HFFc6 (cell line): ENCODE results near the gene ATP2B1. TPM values are rescaled to one million over a fixed set of nuclear protein-coding genes. Genes with fewer than 3 reads are reported as not detected.

ENCODE experiments used
- DNase-seq: peaks from one replicate; pipeline ENCODE4 v3.0.0-alpha.2; 2018
- H3K27ac Mint-ChIP-seq: 2 replicates; pipeline ENCODE4 v1.8.0; 2020; ENCODE audit warnings: mild to moderate bottlenecking, mixed read lengths
- H3K27me3 Mint-ChIP-seq: 2 replicates; pipeline ENCODE4 v1.8.0; 2021; ENCODE audit warnings: mild to moderate bottlenecking, moderate library complexity, mixed read lengths; ENCODE audit not compliant: insufficient read depth
- H3K36me3 Mint-ChIP-seq: 2 replicates; pipeline ENCODE4 v1.8.0; 2021; ENCODE audit warnings: low read depth, mixed read lengths
- H3K4me1 Mint-ChIP-seq: 2 replicates; pipeline ENCODE4 v1.8.0; 2020; ENCODE audit warnings: low read depth, mixed read lengths
- H3K4me3 Mint-ChIP-seq: 2 replicates; pipeline ENCODE4 v1.8.0; 2020; ENCODE audit warnings: mild to moderate bottlenecking, moderate library complexity, mixed read lengths
- H3K9me3 Mint-ChIP-seq: 2 replicates; pipeline ENCODE4 v1.8.0; 2020; ENCODE audit warnings: mild to moderate bottlenecking, mixed read lengths
- CTCF ChIP-seq: fragments of 200-600 bp; sonication (generic); IDR thresholded peaks from 2 replicates; pipeline ENCODE4 v1.5.0; 2021; ENCODE audit warnings: antibody characterized with exemption, mild to moderate bottlenecking
- total RNA-seq, 6 experiments: library from RNA; stranded (reverse); fragmentation: NEBNext Ultra II Directional; extraction: Animal tissue kit (Norgen Biotek cat#: 25700); gene quantifications; 2 replicates in 1 of 6; 3 replicates in 5 of 6; pipeline ENCODE4 v1.2.3, GENCODE V29; 2021

The ATP2B1 gene
- total RNA-seq, 6 experiments from 2014 or later = 45.3 to 67.6 (median 53.4) TPM

- DNase-seq = no peak
- Mint-ChIP-seq H3K4me1 (peaks cover 24% of the 10 kb centered on the region), H3K36me3 (peaks cover 32% of the 10 kb centered on the region), H3K27ac (no peak overlapping the region), H3K9me3 (no peaks in the 10 kb centered on the region), H3K4me3 (no peak overlapping the region), H3K27me3 (no peaks in the 10 kb centered on the region)
- TF ChIP-seq CTCF = no peak
These were observed 114.8 kb downstream of the ATP2B1 start for GRCh38 chr12:89593873-89594272.

GRCh38 chr12:89593233-89593632 is 115.4 kb downstream of the ATP2B1 start:
- Mint-ChIP-seq H3K4me1 (peaks cover 26% of the 10 kb centered on the region), H3K36me3 (peaks cover 30% of the 10 kb centered on the region), H3K27ac (no peak overlapping the region), H3K4me3 (no peak overlapping the region), H3K9me3 (no peaks in the 10 kb centered on the region), H3K27me3 (no peaks in the 10 kb centered on the region)
- DNase-seq = no peak
- TF ChIP-seq CTCF = no peak

GRCh38 chr12:89589753-89590152 is 118.9 kb downstream of the ATP2B1 start:
- no peaks in the 10 kb centered on the region for H3K27me3 Mint-ChIP-seq
- peaks cover 26% of the 10 kb centered on the region for H3K4me1 Mint-ChIP-seq
- no peak overlapping the region for H3K27ac Mint-ChIP-seq
- peaks cover 25% of the 10 kb centered on the region for H3K36me3 Mint-ChIP-seq
- no peak overlapping the region for H3K4me3 Mint-ChIP-seq
- TF ChIP-seq CTCF = no peak
- DNase-seq = no peak
- no peaks in the 10 kb centered on the region for H3K9me3 Mint-ChIP-seq

- no peak overlapping the region for H3K4me3 Mint-ChIP-seq
- 0 out of 2 replicates have a peak, but pooled peaks cover 8% of the 10 kb centered on the region for H3K36me3 Mint-ChIP-seq
- no peaks in the 10 kb centered on the region for H3K27me3 Mint-ChIP-seq
- DNase-seq = no peak
- H3K9me3 Mint-ChIP-seq = no peaks in the 10 kb centered on the region
- TF ChIP-seq CTCF = no peak
- no peak overlapping the region for H3K27ac Mint-ChIP-seq
- peaks cover 36% of the 10 kb centered on the region for H3K4me1 Mint-ChIP-seq
These were observed 130.1 kb downstream of the ATP2B1 start for GRCh38 chr12:89578499-89578898.

- Mint-ChIP-seq H3K27me3 (peaks cover 3% of the 10 kb centered on the region; the same call in 1 of the 2 replicates), H3K36me3 (no peaks in the 10 kb centered on the region), H3K9me3 (no peaks in the 10 kb centered on the region), H3K4me1 (peaks cover 55% of the 10 kb centered on the region), H3K27ac (no peak overlapping the region), H3K4me3 (no peak overlapping the region)
- DNase-seq = no peak
- no peak for TF ChIP-seq CTCF
These were observed 131.9 kb downstream of the ATP2B1 start for GRCh38 chr12:89576572-89577220.
